ENCODE measurements around the gene FKRP. TPM values are rescaled to one million over a fixed set of nuclear protein-coding genes. Genes with fewer than 3 reads are reported as not detected.

The FKRP gene, protein sequence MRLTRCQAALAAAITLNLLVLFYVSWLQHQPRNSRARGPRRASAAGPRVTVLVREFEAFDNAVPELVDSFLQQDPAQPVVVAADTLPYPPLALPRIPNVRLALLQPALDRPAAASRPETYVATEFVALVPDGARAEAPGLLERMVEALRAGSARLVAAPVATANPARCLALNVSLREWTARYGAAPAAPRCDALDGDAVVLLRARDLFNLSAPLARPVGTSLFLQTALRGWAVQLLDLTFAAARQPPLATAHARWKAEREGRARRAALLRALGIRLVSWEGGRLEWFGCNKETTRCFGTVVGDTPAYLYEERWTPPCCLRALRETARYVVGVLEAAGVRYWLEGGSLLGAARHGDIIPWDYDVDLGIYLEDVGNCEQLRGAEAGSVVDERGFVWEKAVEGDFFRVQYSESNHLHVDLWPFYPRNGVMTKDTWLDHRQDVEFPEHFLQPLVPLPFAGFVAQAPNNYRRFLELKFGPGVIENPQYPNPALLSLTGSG
- total RNA-seq (2014; rRNA removed) (14.3 and 18.4 TPM in 2 replicates), Bru-seq, nascent RNA (percentile 50 among the genes with signal in this experiment), BruChase-seq, experiment 1, labeled RNA remaining after a 6-hour chase (percentile 66 among the genes with signal in this experiment), BruChase-seq, experiment 2, labeled RNA remaining after a 2-hour chase (percentile 62 among the genes with signal in this experiment)
- long read RNA-seq, transcript FKRP-201 (4 exons, 3,332 nt): major isoform, 5 of 25 reads
- long read RNA-seq, partial matches to known transcripts: 0 of 25 reads
- long read RNA-seq, other reads (novel, unspliced or antisense): 17 of 25 reads

DNA sequence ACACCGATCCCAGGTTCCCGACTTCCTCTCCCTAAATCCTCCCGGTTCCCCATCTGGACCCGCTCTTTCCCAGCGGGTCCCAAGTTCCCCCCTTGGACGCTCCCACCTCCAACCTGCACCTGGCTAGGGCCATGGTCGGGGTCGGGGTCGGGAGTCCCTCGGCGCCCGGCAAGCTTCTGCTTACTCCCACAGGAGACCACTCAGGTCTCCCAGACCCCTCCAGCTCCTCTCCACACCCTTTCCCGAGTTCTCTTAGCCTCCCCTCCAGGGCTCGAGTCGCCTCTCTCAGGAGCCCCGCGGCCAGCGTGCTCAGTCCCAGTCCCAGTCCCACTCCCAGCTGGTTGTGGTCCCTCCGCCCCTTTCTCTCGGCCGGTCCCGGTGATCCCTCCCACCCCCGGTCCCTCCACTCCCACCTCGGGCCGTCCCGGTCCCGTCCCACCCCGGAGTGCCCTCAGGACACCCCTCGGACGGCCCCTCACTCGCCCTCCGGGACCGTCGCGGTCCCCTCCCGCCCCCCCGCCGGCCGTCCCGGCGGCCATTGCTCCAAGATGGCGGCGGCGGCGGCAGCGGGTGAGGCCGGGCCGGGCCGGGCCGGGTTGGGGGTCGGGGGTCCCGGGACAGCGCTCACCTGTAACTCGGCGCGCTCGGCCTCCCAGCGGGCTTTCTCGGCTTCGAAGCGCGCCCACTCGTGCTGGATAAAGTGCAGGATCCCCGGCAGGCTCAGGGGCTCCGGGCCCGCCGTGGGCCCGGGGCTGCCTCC, at the start of gene FKRP:
Gene FKRP (plus strand): TSS at position 537 of the 760 bp plus-strand sequence. CDS start 9,394 bp downstream, outside the sequence.
- Histone ChIP-seq H2AFZ (ENCODE audit: low read length) (peak within 1 kb of the TSS; percentile 33; the same call in 1 of the 2 replicates), H3K9ac (ENCODE audit: low read length) (peak within 1 kb of the TSS; percentile 91)
- CTCF ChIA-PET: no interaction called here

DNA sequence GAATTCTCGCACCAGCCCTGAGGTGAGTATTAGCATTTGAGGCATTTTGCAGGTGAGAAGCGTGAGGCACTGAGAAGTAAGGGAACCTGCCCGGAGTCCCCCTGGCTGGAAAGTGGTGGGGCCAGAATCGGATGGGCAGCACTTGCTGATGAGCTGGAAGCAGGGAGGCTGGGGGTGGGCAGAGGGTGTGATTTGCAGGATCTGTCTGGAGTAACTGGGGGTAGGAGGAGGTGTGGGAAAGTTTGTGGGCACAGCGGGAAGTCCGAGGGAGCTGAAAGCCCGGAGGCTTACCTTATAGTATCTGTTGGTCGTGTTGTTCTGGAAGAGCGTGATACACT, 49.0 kb upstream of the FKRP start:
- peaks cover 33% of the 10 kb centered on the region for H3K36me3 ChIP-seq (ENCODE audit: low read depth, low read length)
- H3K4me1 ChIP-seq (ENCODE audit: insufficient read depth, low read length): no peaks in the 10 kb centered on the region
- no TSS peak for BruUV-seq (replicated peaks)
- H2AFZ ChIP-seq (ENCODE audit: low read length): no peak overlapping the region
- POLR2A ChIA-PET (ENCODE audit: unreplicated experiment): no interaction called here
- H3K4me3 ChIP-seq (ENCODE audit: low read length): no peak overlapping the region
- DNase-seq (no peak), ATAC-seq (no peak)
- CTCF ChIA-PET: no interaction called here
- H3K27me3 ChIP-seq (ENCODE audit: low read length): no peaks in the 10 kb centered on the region
- no peaks in the 10 kb centered on the region for H3K79me2 ChIP-seq (ENCODE audit: low read length)
- no peak overlapping the region for H3K27ac ChIP-seq (ENCODE audit: low read length)
- intact Hi-C loops (cut with micrococcal nuclease): no loop called here
- H3K9ac ChIP-seq (ENCODE audit: low read length): no peak overlapping the region
- H3F3A ChIP-seq (ENCODE audit: low read length, unreplicated experiment): no peaks in the 10 kb centered on the region
- no peak for TF ChIP-seq EZH2phosphoT487 (IDR thresholded peaks at IDR 0.05; ENCODE audit: borderline replicate concordance, low read length)
- TF ChIP-seq EZH2 (IDR thresholded peaks at IDR 0.05; ENCODE audit: low read length, unreplicated experiment): no peak
- no peak for TF ChIP-seq CTCF (conservative IDR thresholded peaks at IDR 0.05; ENCODE audit: low read depth, low read length)
- no peak overlapping the region for H3K4me2 ChIP-seq (ENCODE audit: low read length)
- H4K20me1 ChIP-seq (ENCODE audit: low read length): no peaks in the 10 kb centered on the region
- no peaks in the 10 kb centered on the region for H3K9me3 ChIP-seq (ENCODE audit: low read length)
- no peaks in the 10 kb centered on the region for H3K9me2 ChIP-seq (replicated peaks; ENCODE audit: low read length)

More for the DNA sequence above, at the start of gene FKRP:
- H4K20me1 ChIP-seq (ENCODE audit: low read length): peaks cover 34% of the 10 kb centered on the region
- peak; percentile 52 for ATAC-seq
- no TSS peak for BruUV-seq (replicated peaks)
- TF ChIP-seq EZH2 (IDR thresholded peaks at IDR 0.05; ENCODE audit: low read length, unreplicated experiment): no peak
- H3K36me3 ChIP-seq (ENCODE audit: low read depth, low read length): no peaks in the 10 kb centered on the region; the same call in none of the 2 replicates
- intact Hi-C loops (cut with micrococcal nuclease): no loop called here
- H3K9me2 ChIP-seq (replicated peaks; ENCODE audit: low read length): no peaks in the 10 kb centered on the region
- DNase-seq: no peak
- H3F3A ChIP-seq (ENCODE audit: low read length, unreplicated experiment): no peaks in the 10 kb centered on the region
- POLR2A ChIA-PET (ENCODE audit: unreplicated experiment): no interaction called here
- no peak within 1 kb of the TSS for H3K27ac ChIP-seq (ENCODE audit: low read length)
- peak within 1 kb of the TSS; percentile 97 for H3K4me3 ChIP-seq (ENCODE audit: low read length)
- H3K4me1 ChIP-seq (ENCODE audit: insufficient read depth, low read length): peaks cover 9% of the 10 kb centered on the region
- peaks cover 58% of the 10 kb centered on the region for H3K79me2 ChIP-seq (ENCODE audit: low read length)
- H3K4me2 ChIP-seq (ENCODE audit: low read length): peak within 1 kb of the TSS; percentile 85
- no peaks in the 10 kb centered on the region for H3K9me3 ChIP-seq (ENCODE audit: low read length)
- no peaks in the 10 kb centered on the region for H3K27me3 ChIP-seq (ENCODE audit: low read length)

GRCh38 chr19:46697204-46697960, 48.5 kb upstream of the FKRP start:
- intact Hi-C loops (cut with micrococcal nuclease): no loop called here
- TF ChIP-seq EZH2 (IDR thresholded peaks at IDR 0.05; ENCODE audit: low read length, unreplicated experiment) (no peak), CTCF (conservative IDR thresholded peaks at IDR 0.05; ENCODE audit: low read depth, low read length) (no peak), EZH2phosphoT487 (IDR thresholded peaks at IDR 0.05; ENCODE audit: borderline replicate concordance, low read length) (no peak)
- no peaks in the 10 kb centered on the region for H3K9me3 ChIP-seq (ENCODE audit: low read length)
- no peaks in the 10 kb centered on the region for H3K4me1 ChIP-seq (ENCODE audit: insufficient read depth, low read length)
- no peaks in the 10 kb centered on the region for H3K79me2 ChIP-seq (ENCODE audit: low read length)
- H3K36me3 ChIP-seq (ENCODE audit: low read depth, low read length): peaks cover 27% of the 10 kb centered on the region
- no peak overlapping the region for H3K9ac ChIP-seq (ENCODE audit: low read length)
- ChIA-PET CTCF (no interaction called here), POLR2A (ENCODE audit: unreplicated experiment) (no interaction called here)
- no peaks in the 10 kb centered on the region for H4K20me1 ChIP-seq (ENCODE audit: low read length)
- BruUV-seq (replicated peaks): no TSS peak
- no peaks in the 10 kb centered on the region for H3K27me3 ChIP-seq (ENCODE audit: low read length)
- H3F3A ChIP-seq (ENCODE audit: low read length, unreplicated experiment): no peaks in the 10 kb centered on the region
- H3K9me2 ChIP-seq (replicated peaks; ENCODE audit: low read length): no peaks in the 10 kb centered on the region
- H2AFZ ChIP-seq (ENCODE audit: low read length): no peak overlapping the region
- no peak overlapping the region for H3K27ac ChIP-seq (ENCODE audit: low read length)
- H3K4me3 ChIP-seq (ENCODE audit: low read length): no peak overlapping the region
- no peak for ATAC-seq
- no peak for DNase-seq
- H3K4me2 ChIP-seq (ENCODE audit: low read length): no peak overlapping the region

All from PC-3 (cell line).